ENCODE data around the gene AP2S1.
"Not testable (repeated sequence)": the region's sequence is repeated elsewhere in the genome, so short reads cannot be mapped to it uniquely, and the experiment has no call there.

The AP2S1 gene

DNA sequence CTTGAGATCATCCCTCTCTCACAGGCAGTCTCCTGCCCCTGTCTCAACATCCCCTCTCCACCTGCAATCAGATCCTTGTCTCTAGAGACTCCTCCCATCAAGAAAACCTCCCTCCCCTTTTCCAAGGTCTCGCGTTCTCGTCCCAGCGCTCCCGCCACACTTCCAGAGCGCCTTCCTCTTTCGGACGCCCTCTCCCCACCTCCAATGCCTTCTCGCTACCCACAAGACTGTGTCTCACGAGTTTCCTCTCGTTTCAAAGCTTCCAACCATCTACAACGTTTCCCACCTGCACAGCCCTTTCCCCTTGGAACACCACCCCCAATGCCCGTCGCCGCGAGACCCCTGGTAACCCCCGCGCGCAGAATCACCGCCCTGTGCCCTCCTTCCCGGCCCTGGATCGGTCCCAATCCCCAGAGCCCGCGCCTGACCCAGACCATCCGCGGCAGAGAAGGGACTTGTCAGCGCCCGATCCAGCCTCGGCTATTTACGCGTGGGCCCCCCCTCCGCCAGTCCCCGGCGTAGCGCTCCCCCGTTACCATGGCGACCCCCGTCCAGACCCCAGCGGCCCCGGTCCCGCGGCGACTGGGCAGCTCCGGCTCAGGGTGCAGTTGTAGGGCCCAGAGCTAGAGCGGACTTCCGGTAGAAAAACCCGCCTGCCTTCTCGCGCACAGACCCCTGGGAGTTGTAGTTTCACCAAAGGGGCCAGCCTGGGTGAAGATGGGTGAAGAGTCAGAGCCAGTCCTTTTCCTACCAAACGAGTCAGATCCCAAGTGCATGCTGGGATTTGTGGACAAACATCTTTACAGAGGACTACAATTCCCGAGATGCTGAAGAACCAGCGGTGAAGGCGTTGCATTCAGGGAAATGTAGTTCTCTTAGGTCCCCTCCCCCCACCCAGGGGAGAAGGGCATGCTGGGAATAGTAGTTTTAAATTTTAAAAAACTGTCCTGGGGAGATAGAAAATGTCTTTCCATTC, at the start of gene AP2S1:
AP2S1 (minus strand) TSS at position 619 of the 976 bp plus-strand sequence; CDS start at position 539, 80 bp downstream.
- peak; percentile 97 for DNase-seq (ENCODE audit: low read depth)

DNA sequence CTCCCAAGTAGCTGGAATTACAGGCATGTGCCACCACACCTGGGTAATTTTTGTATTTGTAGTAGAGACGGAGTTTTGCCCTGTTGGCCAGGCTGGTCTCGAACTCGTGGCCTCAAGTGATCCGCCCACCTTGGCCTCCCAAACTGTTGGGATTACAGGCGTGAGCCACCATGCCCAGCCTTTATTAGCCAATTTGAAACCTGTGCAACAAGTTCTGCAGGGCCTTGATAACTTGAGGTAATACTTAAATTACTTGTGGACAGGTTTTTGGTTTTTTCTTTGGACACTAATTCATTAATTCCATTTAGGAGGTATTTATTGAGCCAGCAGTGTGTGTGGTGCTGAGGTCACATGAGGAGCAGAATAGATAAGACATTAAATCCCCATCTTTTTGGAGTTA, 49.7 kb upstream of the AP2S1 start:
- DNase-seq (ENCODE audit: low read depth) = no peak

DNA sequence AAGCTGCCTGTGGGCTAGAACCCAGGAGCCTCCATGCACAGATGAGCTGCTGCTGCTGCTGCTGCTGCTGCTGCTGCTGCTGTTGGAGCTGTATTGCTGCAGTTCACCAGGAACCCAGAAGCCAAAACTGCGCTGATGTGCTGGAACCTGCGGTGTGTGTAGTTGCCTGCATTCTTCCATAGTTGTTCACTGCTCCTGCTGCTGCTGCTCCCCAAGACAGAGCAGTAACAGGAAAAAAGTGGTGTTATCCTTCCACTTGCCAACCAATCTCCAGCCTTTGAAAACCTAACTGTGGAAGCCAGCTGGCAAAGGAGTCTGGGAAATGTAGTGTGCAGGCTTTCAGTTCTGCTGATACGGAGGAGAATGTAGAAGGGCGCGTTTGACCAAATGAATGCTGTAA, 48.1 kb upstream of the AP2S1 start:
- DNase-seq (ENCODE audit: low read depth) = no peak

DNA sequence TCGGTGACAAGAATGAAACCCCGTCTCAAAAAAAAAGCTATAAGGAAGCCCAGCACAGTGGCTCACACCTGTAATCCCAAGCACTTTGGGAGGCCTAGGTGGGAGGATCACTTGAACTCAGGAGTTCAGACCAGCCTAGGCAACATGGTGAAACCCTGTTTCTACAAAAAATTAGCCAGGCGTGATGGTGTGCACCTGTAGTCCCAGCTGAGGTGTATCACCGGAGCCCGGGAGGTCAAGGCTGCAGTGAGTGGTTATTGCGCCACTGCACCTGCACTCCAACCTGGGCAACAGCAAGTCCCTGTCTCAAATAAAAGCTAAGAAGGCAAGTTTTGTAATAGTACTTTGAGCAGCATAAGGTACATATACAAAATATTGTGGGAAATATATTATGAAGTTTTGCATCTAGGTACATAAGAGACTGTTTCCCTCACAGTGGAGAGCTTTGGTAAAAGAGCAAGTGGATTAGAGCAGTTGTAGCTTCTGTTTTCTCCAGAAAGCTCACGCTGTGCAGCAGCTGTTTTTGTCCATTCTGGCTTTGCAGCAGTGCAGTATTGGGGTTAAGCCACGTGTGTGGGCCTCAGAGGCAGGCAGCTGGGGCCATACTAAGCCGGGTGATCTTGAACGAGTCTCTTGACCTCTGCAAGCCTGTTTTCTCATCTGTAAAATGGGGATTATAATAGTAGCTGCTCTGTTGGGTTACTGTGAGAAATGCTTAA, 45.6 kb upstream of the AP2S1 start:
- no peak for DNase-seq (ENCODE audit: low read depth)

DNA sequence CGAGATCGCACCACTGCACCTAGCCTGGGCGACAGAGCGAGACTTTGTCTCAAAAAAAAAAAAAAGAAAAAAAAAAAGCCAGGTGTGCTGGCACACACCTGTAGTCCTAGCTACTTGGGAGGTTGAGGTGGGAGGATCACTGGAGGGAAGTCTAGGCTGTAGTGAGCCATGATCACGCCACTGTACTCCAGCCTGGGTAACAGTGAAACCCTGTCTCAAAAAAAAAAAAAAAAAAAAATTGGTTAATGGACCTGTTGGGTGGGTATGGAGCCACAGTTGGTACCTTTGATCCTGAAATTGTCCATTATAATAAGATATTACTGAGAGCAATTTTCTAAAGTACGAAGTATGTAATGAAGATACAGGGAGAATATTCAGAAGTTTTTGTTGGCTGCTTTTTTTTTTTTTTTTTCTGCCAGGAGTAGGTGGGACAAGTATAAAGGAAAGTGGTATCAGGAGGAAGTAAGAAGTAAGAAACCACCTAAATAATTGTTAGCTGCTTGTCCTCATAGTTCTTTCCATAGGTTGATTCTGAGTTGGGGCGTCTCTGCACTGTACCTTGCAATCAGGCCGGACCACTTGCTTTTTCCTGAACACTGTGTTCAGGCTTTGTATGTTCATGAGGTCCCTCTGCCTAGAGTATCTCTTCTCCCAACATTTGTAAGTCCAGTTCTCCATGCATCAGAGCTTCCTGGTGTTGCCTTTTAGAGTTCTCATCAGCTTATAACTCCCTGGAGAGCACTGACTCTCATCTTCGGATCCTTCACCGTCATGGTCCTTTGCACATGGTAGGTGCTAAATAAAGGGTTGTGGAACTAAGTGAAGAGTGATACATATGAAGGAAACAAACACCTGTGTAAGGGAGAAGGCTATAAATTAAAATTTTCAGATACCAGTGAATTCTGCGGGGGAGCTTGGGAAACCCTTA, 41.9 kb upstream of the AP2S1 start:
- no peak for DNase-seq (ENCODE audit: low read depth)

DNA sequence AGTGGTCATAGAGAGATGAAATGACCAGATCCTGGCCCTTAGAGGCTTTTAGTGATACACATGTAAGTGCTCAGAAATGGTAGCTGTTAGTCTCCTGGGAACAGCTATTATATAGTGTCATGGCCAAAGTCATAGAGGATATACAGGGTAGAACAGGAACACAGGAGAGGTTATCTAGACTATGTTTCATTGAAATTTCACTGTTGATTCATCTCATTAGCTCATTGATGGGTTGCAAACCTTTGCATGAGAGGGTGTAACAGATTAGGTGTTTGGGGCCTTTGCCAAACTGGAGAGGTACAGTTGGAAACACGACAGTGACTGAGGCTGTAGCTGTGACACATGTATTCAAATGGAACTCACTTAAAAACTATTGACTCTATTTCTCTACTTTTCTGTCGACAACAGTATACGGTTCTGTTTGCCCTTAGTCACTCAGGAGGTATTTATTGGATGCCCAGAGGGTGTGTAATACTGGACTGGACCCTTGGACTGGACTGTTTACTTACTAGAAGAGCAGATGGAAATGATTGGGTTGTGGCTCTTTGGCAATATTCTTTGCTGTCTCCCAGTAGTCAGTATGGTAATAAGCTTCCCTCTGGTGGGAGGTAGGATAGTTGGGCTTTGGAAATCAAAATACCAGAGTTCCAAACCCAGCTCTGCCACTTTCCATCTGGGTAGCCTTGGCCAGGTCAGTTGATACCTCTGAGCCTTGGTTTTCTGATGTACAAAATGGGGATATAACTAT, 40.0 kb upstream of the AP2S1 start:
- DNase-seq (ENCODE audit: low read depth) = no peak

DNA sequence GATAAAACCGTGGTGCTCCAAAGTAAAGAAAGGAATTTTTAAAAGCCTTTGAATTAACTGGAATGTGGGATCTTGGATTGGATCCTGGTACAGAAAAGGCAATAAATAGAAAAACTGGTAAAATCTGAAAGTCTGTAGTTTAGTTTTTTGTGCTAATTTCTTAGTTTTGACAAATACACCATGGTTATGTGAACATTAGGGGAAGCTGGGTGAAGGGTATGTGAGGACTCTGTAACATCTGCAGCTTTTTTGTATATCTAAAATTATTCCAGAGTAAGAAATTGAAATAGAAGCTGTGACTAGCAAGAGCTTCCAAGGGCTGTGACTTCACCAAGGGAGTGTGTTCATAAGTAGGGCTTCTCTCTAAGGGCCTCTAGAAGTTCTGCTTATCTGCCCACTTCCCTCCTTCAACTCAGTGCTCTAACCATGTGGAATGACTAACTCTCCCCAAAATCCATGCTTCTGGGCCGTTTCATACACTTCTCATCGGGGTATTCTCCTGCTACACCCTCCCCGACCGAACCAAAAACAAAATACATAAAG, 36.7 kb upstream of the AP2S1 start:
- DNase-seq (ENCODE audit: low read depth) = no peak

DNA sequence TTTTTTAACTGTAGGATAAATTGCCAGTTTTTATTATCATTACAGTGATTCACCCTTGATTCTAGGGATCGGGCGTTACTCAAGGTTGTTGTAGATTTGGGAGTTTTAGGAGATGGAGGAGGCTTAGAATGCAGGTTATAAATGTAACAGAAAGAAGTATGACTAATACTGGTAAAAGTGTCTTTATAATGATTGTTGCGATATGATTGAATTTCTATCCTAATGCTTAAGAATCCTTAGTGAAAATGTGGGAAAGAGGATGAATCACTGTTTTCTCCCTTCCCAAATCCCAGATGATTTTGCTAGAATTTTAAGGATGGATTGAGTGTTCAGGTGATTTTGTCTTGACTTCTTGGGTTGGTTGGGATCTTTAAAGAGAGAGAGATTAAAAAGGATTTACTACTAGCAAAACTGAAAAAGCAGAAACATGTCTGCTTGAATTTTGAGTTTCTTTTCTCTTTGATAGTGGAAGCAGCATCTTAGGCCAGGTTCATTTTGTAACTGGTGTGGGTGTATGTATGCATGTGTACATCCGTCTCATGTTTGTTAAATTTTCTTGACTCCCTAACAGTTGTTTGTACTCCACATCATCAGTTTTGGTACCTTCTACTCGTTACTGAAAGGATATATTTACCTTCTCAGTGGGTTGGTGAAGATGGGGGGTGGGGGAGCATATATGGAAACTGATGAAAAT, 36.0 kb upstream of the AP2S1 start:
- DNase-seq (ENCODE audit: low read depth) = no peak

DNA sequence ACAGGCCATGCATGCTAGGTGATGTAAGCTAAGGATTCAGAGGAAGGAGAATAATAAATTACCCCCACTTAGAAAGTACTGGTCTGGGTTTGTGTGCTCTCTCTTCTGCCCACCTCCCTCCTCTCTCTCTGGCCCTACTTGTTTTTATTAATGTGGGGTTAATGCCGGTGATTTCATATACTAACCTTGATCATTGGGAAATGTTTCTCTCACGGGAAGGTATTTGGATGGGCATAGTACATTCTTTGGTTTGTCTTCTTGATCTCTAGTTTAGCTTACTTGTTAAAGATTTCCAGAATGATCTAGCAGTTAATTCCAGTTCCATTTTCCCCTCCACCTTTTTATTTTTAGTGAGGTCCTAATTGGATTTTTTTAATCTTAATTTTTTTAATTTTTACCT, 34.8 kb upstream of the AP2S1 start:
- no peak for DNase-seq (ENCODE audit: low read depth)

DNA sequence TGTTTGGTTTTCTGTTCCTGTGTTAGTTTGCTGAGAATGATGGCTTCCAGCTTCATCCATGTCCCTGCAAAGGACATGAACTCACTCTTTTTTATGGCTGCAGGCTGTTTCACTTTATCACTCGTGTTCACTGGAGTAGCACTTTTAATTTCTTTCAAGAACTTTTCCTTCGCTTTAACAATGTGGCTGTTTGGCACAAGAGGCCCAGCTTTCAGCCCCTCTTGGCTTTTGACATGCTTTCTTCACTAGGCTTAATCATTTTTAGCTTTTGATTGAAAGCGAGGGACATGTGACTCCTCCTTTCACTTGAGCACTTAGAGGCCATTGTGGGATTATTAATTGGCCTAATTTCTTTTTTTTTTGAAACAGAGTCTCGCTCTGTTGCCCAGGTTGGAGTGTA, 32.1 kb upstream of the AP2S1 start:
- not testable (repeated sequence) for DNase-seq (ENCODE audit: low read depth)

DNA sequence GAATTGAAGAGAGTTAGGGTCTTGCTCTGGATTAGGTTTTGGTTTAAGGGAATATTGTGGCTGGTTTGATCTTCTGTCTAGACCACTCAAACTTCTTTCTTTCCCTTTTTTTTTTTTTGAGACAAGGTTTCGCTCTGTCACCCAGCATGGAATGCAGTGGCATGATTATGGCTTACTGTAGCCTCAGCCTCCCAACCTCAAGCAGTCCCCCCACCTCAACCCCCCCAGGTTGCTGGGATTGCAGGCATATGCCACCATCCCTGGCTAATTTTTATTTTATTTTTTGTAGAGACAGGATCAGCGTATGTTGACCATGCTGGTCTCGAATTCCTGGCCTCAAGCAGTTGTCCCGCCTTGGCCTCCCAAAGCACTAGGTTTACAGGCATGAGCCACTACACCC, 31.4 kb upstream of the AP2S1 start:
- DNase-seq (ENCODE audit: low read depth) = no peak

DNA sequence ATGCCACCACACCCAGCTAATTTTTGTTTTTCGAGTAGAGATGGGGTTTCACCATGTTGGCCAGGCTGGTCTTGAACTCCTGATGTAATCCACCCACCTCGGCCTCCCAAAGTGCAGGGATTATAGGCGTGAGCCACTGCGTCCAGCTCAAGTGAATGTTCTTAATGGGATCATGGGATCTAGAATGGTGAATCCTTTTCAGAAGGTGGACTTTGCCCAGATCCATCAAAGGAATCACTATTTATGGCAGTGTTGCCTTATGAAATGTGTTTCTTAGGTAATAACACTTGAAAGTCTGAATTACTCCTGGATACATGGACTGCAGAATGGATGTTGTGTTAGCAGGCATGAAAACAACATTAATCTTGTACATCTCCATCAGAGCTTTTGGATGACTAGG, 30.4 kb upstream of the AP2S1 start:
- DNase-seq (ENCODE audit: low read depth) = no peak

DNA sequence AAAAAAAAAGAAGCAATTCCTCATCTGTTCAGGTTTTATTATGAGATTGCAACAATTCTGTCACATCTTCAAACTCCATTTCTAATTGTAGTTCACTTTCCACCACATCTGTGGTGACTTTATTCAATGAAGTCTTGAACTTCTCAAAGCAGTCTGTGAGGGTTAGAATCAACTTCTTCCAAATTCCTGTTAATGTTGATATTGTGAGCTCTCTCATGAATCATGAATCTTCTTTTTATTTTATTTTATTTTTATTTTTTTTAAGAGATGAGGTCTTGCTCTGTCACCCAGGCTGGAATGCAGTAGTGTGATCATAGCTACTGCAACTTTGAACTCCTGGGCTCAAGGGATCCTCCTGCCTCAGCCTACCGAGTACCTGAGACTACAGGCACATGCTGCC, 29.8 kb upstream of the AP2S1 start:
- DNase-seq (ENCODE audit: low read depth) = no peak

DNA sequence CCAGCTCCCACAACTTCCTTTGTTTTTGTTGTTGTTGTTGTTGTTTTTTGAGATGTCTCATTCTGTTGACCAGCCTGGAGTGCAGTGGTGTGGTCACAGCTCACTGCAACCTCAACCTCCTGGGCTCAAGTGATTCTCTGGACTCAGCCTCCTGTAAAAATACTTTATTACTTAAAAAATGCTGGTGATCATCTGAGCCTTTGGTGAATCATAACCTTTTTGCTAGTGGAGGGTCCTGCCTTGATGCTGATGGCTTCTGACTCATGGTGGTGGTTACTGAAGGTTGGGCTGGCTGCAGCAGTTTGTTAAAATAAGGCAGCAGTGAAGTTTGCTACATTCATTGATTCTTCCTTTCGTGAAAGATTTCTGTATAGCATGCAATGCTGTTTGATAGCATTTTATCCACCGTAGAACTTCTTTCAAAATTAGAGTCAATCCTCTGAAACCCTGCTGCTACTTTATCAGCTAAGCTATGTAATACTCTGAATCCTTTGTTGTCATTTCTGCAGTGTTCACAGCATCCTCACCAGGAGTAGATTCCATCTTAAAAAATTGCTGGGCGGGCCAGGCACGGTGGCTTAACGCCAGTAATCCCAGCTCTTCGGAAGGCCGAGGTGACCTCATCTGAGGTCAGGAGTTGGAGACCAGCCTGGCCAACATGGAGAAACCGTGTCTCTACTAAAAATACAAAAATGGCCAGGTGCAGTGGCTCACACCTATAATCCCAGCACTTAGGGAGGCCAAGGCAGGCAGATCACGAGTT, 28.1 kb upstream of the AP2S1 start:
- DNase-seq (ENCODE audit: low read depth) = peak; percentile 78

DNA sequence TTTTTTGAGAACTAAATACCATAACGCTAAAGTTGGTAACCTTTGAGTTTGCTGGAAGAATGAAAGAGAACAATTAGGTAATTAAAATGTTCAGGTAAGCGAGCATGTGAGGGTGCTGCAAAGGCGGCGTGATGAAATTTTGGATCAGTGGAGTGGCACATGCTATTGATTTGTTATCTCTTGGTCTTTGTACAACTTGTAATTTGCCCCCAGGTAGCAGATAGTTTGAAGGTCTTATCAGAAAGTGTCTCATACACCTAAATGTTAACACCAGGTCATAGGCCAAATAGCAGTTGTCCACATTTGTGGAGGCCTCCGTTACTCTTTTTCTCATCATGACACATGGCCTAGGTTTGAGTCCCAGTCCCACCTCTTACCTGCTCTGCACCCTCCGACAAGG, 25.0 kb upstream of the AP2S1 start:
- DNase-seq (ENCODE audit: low read depth) = no peak

DNA sequence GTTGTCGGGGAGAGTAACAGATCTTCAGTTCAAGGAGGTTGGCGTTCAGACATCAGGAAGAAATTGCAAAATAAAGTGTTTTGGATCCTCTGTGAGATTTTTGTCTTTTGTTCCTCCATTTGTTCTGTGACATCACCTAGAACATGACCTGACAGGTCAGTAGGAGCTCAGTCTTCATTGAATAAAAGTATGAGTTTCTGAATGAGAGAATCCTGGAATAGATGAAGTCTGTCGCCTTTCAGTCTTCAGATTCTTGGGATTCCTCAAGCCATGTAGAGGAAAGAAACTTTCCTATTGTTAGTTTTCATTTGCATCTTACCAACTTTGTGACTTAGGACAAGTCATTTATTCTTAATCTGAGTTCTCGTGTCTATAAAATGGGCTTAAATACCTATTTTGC, 24.6 kb upstream of the AP2S1 start:
- no peak for DNase-seq (ENCODE audit: low read depth)

DNA sequence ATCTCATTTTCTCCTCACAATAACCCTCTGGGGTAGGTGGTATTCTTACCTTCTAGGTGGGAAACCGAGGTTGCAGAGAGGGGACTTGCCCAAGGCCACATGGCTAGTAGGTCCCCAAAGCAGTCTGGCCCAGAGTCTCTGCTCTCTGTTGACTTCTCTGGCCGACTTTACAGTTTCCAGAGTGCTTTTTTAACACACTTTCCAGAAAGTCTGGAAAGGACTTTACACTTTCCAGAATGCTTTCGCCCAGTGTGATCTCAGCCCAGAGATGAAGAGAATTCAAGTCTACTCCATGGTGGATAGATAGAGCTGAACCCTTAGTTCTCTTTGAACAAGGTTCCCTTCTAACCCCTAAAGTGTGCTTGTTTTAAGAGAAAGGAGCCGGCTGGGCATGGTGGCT, 22.3 kb upstream of the AP2S1 start:
- DNase-seq (ENCODE audit: low read depth) = no peak

DNA sequence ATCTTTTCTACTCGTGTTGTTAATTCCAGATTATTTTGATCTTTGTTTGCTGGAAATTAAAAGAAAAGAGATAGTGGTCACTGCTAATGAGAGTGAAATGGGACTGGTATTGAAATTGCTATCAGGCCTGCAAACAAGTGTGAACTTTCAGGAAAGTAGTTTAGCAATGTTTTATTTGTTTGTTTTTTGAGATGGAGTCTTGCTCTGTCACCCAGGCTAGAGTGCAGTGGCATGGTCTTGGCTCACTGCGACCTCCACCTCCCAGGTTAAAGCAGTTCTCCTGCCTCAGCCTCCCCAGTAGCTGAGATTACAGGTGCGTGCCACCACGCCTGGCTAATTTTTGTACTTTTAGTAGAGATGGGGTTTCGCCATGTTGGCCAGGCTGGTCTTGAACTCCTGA, 20.5 kb upstream of the AP2S1 start:
- not testable (repeated sequence) for DNase-seq (ENCODE audit: low read depth)

DNA sequence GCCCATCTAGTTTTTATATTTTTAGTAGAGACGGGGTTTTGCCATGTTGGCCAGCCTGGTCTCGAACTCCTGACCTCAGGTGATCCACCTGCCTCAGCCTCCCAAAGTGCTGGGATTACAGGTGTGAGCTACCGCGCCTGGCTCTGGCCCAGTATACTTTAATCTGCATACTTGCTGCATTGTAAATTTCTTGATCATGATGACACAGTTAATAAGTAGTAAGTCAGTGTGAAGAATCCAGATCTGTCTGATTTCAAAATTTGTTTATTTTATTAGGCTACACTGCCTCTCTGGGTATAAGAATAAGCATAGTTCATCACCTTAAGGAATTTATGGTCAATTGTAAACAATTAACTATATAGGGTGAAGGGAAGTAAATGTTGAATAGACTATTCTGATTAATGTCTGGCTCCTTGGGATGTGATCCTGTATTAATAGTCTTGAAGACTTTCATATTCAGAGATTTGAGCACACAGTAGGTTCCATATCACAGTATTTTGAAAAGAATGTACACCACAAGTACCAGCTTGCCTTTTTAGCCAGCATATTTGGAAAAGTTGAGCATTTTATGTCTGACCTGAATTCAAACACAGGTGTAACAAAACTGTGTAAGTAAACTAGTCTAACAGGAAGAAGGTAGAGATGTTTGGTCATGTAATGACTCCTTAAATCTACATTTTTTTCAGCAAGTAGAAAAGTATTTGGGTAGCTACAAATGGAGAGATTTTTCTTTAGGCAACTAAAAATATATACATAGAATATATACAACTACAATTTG, 17.6 kb upstream of the AP2S1 start:
- DNase-seq (ENCODE audit: low read depth) = no peak

Measured in non-pigmented ciliary epithelial cell (primary cell).